OCI-LY7 (cell line): ENCODE results near the gene ARHGAP30. TPM values are rescaled to one million over a fixed set of nuclear protein-coding genes. Genes with fewer than 3 reads are reported as not detected.

Experiments
- BruUV-seq: library from RNA; stranded (reverse); fragments of 400-500 nt; replicated peaks from 2 replicates; lab custom pipeline; 2021; lab: Mats Ljungman, UMichigan
- CTCF ChIA-PET: fragments of 300-600 bp; sonication (Branson Sonifier 250); formaldehyde crosslinking; loops from one replicate; lab custom pipeline; 2022; ENCODE audit warnings: antibody characterized with exemption; ENCODE audit not compliant: unreplicated experiment; lab: Charles Lee
- POLR2A ChIA-PET: fragments of 300-600 bp; sonication (Branson Sonifier 250); formaldehyde crosslinking; loops from one replicate; lab custom pipeline; 2022; ENCODE audit warnings: antibody characterized with exemption; lab: Charles Lee
- DNase-seq: peaks from one replicate; pipeline ENCODE4 v3.0.0-alpha.2; 2015; ENCODE audit warnings: low spot score
- H2AFZ ChIP-seq: fragments of 200-600 bp; sonication (generic), shearing (Covaris generic); 2 replicates; pipeline ENCODE4 v1.6.1; 2014; ENCODE audit warnings: mild to moderate bottlenecking, antibody characterized with exemption, low read length, moderate library complexity
- H3K27ac ChIP-seq: fragments of 200-600 bp; sonication (generic); 2 replicates; pipeline ENCODE4 v1.5.1; 2014; ENCODE audit warnings: mixed run types, low read depth, mild to moderate bottlenecking, moderate library complexity, low read length, inconsistent platforms; ENCODE audit not compliant: poor library complexity, severe bottlenecking
- H3K36me3 ChIP-seq: fragments of 200-600 bp; sonication (generic); 2 replicates; pipeline ENCODE4 v1.6.1; 2014; ENCODE audit warnings: mild to moderate bottlenecking, antibody characterized with exemption, low read length, moderate library complexity, mixed read lengths; ENCODE audit not compliant: insufficient read depth
- H3K4me1 ChIP-seq: fragments of 200-600 bp; sonication (generic); 2 replicates; pipeline ENCODE4 v1.5.1; 2014; ENCODE audit warnings: mild to moderate bottlenecking, low read length; ENCODE audit not compliant: insufficient read depth, poor library complexity, severe bottlenecking
- H3K4me2 ChIP-seq: fragments of 200-600 bp; sonication (generic); 2 replicates; pipeline ENCODE4 v1.6.1; 2014; ENCODE audit warnings: mild to moderate bottlenecking, low read length
- H3K4me3 ChIP-seq: fragments of 200-600 bp; sonication (generic); 2 replicates; pipeline ENCODE4 v1.5.1; 2014; ENCODE audit warnings: mild to moderate bottlenecking, low read depth, low read length; ENCODE audit not compliant: poor library complexity, severe bottlenecking
- H3K79me2 ChIP-seq: fragments of 200-600 bp; sonication (generic); 2 replicates; pipeline ENCODE4 v1.6.1; 2016; ENCODE audit warnings: low read depth, mild to moderate bottlenecking, low read length, moderate library complexity, mixed read lengths; ENCODE audit not compliant: insufficient read depth
- H3K9me2 ChIP-seq: fragments of 200-600 bp; sonication (generic); 2 replicates; pipeline ENCODE4 v1.6.1; 2016; ENCODE audit warnings: mild to moderate bottlenecking, low read length, mixed read lengths; ENCODE audit not compliant: insufficient read depth
- H3K9me3 ChIP-seq: fragments of 200-600 bp; sonication (generic); 2 replicates; pipeline ENCODE4 v1.6.1; 2014; ENCODE audit warnings: mild to moderate bottlenecking, mixed run types, low read length, mixed read lengths
- H4K20me1 ChIP-seq: fragments of 200-600 bp; sonication (generic); 2 replicates; pipeline ENCODE4 v1.6.1; 2014; ENCODE audit warnings: mild to moderate bottlenecking, antibody characterized with exemption, low read length, moderate library complexity, mixed read lengths; ENCODE audit not compliant: insufficient read depth
- EZH2phosphoT487 ChIP-seq: fragments of 200-600 bp; sonication (generic); IDR thresholded peaks from 2 replicates; pipeline ENCODE4 v1.6.1; 2018; ENCODE audit warnings: low read depth, borderline replicate concordance, mild to moderate bottlenecking, mixed run types, antibody characterized with exemption, low read length, moderate library complexity, mixed read lengths
- intact Hi-C: fragments of 100-400 bp; cut with micrococcal nuclease; formaldehyde crosslinking; loops from one replicate; pipeline ENCODE4 v1.10.0; 2022; ENCODE audit not compliant: unreplicated experiment
- total RNA-seq, 2 experiments: library from RNA; depleted of rRNA in 1 of 2; stranded (reverse); fragments of >200 nt in 1 of 2; shearing (Covaris generic) in 1 of 2; gene quantifications; 2 replicates each; pipeline ENCODE4 v1.2.3, GENCODE V29; 2014 to 2022
- TF ChIP-seq, protein P1 (sequence below): fragments of 200-600 bp; sonication (generic); conservative IDR thresholded peaks from 2 replicates; pipeline ENCODE4 v1.5.1; 2014; ENCODE audit warnings: mild to moderate bottlenecking, antibody characterized with exemption, low read length, moderate library complexity, mixed read lengths

Gene ARHGAP30
- total RNA-seq, 2 experiments from 2014 or later, result 56.2 to 101 TPM

DNA sequence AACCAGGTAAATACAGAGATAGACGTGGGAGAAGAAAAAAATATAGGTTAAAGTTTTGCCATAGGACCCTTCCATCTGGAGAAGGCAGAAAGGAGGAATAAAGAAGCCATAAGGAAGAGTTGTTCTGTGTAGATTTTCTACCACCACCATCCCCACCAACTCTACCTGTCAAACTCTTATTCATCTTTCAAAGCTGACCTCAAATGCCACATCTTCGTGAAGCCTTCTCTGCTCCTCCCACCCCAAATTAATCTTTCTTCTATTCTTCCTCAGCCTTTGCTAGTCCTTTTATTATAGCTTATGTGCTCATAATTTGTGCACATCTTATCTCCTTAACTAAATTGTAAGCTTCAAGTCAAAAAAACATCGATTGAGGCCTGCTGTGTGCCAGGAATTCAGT, 20.9 kb upstream of the ARHGAP30 start:
- Histone ChIP-seq H2AFZ (no peak overlapping the region), H3K4me3 (no peak overlapping the region), H3K9me3 (no peaks in the 10 kb centered on the region), H3K9me2 (no peaks in the 10 kb centered on the region), H3K36me3 (no peaks in the 10 kb centered on the region), H3K79me2 (no peaks in the 10 kb centered on the region), H3K4me2 (no peak overlapping the region), H3K4me1 (no peaks in the 10 kb centered on the region), H4K20me1 (no peaks in the 10 kb centered on the region), H3K27ac (no peak overlapping the region)
- no peak for DNase-seq
- CTCF ChIA-PET, result no interaction called here
- intact Hi-C loops, result loop anchor here (10.0 kb wide), 1 partner anchor 256 kb away; no protein-coding TSS in a partner anchor
- BruUV-seq, result no TSS peak
- TF ChIP-seq EZH2phosphoT487, result no peak
- TF ChIP-seq, protein P1, sequence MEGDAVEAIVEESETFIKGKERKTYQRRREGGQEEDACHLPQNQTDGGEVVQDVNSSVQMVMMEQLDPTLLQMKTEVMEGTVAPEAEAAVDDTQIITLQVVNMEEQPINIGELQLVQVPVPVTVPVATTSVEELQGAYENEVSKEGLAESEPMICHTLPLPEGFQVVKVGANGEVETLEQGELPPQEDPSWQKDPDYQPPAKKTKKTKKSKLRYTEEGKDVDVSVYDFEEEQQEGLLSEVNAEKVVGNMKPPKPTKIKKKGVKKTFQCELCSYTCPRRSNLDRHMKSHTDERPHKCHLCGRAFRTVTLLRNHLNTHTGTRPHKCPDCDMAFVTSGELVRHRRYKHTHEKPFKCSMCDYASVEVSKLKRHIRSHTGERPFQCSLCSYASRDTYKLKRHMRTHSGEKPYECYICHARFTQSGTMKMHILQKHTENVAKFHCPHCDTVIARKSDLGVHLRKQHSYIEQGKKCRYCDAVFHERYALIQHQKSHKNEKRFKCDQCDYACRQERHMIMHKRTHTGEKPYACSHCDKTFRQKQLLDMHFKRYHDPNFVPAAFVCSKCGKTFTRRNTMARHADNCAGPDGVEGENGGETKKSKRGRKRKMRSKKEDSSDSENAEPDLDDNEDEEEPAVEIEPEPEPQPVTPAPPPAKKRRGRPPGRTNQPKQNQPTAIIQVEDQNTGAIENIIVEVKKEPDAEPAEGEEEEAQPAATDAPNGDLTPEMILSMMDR, result no peak
- POLR2A ChIA-PET, result no interaction called here

GRCh38 chr1:161089938-161090337, 20.2 kb upstream of the ARHGAP30 start:
- no peak overlapping the region for H3K27ac ChIP-seq
- no peaks in the 10 kb centered on the region for H3K9me2 ChIP-seq
- intact Hi-C loops, result loop anchor here (10.0 kb wide), 1 partner anchor 255 kb away; no protein-coding TSS in a partner anchor
- no peak overlapping the region for H3K4me2 ChIP-seq
- H2AFZ ChIP-seq, result no peak overlapping the region
- no peaks in the 10 kb centered on the region for H3K79me2 ChIP-seq
- H3K9me3 ChIP-seq, result no peaks in the 10 kb centered on the region
- no peak for DNase-seq
- CTCF ChIA-PET, result no interaction called here
- H3K36me3 ChIP-seq, result no peaks in the 10 kb centered on the region
- no TSS peak for BruUV-seq
- no peaks in the 10 kb centered on the region for H4K20me1 ChIP-seq
- H3K4me3 ChIP-seq, result no peak overlapping the region
- POLR2A ChIA-PET, result no interaction called here
- no peak for TF ChIP-seq EZH2phosphoT487
- TF ChIP-seq, protein P1, result no peak
- no peaks in the 10 kb centered on the region for H3K4me1 ChIP-seq

GRCh38 chr1:161089251-161089924, 19.7 kb upstream of the ARHGAP30 start, which contains the start of gene NECTIN4:
Gene NECTIN4 (minus strand): TSS chr1:161089558. CDS start chr1:161089296, 262 bp downstream.
- no peak within 1 kb of the TSS for H2AFZ ChIP-seq
- H3K4me3 ChIP-seq, result no peak within 1 kb of the TSS
- ChIA-PET CTCF (no interaction called here), POLR2A (interaction anchor here (0.6 kb wide), 1 partner anchor 51 kb away, joined by 3 read pairs; no protein-coding TSS in a partner anchor)
- no TSS peak for BruUV-seq
- no peaks in the 10 kb centered on the region for H4K20me1 ChIP-seq
- H3K79me2 ChIP-seq, result no peaks in the 10 kb centered on the region
- no peak within 1 kb of the TSS for H3K4me2 ChIP-seq
- H3K36me3 ChIP-seq, result no peaks in the 10 kb centered on the region
- DNase-seq, result no peak
- H3K4me1 ChIP-seq, result no peaks in the 10 kb centered on the region
- no peak within 1 kb of the TSS for H3K27ac ChIP-seq
- no peaks in the 10 kb centered on the region for H3K9me3 ChIP-seq
- TF ChIP-seq, protein P1, result no peak
- TF ChIP-seq EZH2phosphoT487, result no peak
- intact Hi-C loops, result no loop called here
- no peaks in the 10 kb centered on the region for H3K9me2 ChIP-seq
